CD14-positive monocyte (primary cell): Measurements from ENCODE around the gene CHRNE. TPM values are rescaled to one million over a fixed set of nuclear protein-coding genes. Genes with fewer than 3 reads are reported as not detected.
A peak's percentile ranks its signal among the peaks of the same experiment; 100 is the strongest.

ENCODE experiments used
- DNase-seq, 3 donors: peaks; one replicate each; pipeline ENCODE4 v3.0.0-alpha.2; 2011 to 2022
- H2AFZ ChIP-seq: 2 replicates; pipeline ENCODE4 v1.6.0; 2012; ENCODE audit warnings: mild to moderate bottlenecking, low read depth, low read length, inconsistent platforms; ENCODE audit not compliant: insufficient read depth, poor library complexity, severe bottlenecking
- H3K27ac ChIP-seq, 2 donors: 1 replicate in 1 of 2; 2 replicates in 1 of 2; pipeline ENCODE4 v1.5.1; 2012 to 2013; ENCODE audit warnings: low read length in 2 of 2, control low read depth in 1 of 2, inconsistent platforms in 1 of 2, low read depth in 1 of 2, mild to moderate bottlenecking in 1 of 2
- H3K27me3 ChIP-seq, 2 donors: one replicate each; pipeline versions ENCODE4 v1.6.0 to v1.6.1; 2011 to 2013; ENCODE audit warnings: low read length in 2 of 2; ENCODE audit not compliant: control insufficient read depth in 2 of 2, insufficient read depth in 2 of 2
- H3K36me3 ChIP-seq, 2 donors: replicated peaks in 1 of 2; 1 replicate in 1 of 2; 2 replicates in 1 of 2; pipeline versions ENCODE4 v1.5.1 to v1.6.1; 2012 to 2013; ENCODE audit warnings: low read length in 2 of 2, control low read depth in 1 of 2, inconsistent platforms in 1 of 2, mild to moderate bottlenecking in 1 of 2; ENCODE audit not compliant: insufficient read depth in 2 of 2, control insufficient read depth in 1 of 2
- H3K4me1 ChIP-seq, 2 donors: 1 replicate in 1 of 2; 2 replicates in 1 of 2; pipeline versions ENCODE4 v1.5.1 to v1.6.1; 2012 to 2013; ENCODE audit warnings: low read length in 2 of 2, control low read depth in 1 of 2, inconsistent platforms in 1 of 2, mild to moderate bottlenecking in 1 of 2, moderate library complexity in 1 of 2; ENCODE audit not compliant: insufficient read depth in 2 of 2, control insufficient read depth in 1 of 2
- H3K4me2 ChIP-seq: replicated peaks from 2 replicates; pipeline ENCODE3; 2012; ENCODE audit warnings: low read length, moderate library complexity, mild to moderate bottlenecking; ENCODE audit not compliant: poor library complexity, severe bottlenecking; ENCODE audit errors: extremely low read depth
- H3K4me3 ChIP-seq, 3 experiments: fragments of 200-600 bp in 1 of 3; sonication (generic) in 1 of 3; replicated peaks in 1 of 3; 1 replicate in 2 of 3; 2 replicates in 1 of 3; pipeline ENCODE4 v1.5.1; 2011 to 2013; ENCODE audit warnings: low read length in 3 of 3, mild to moderate bottlenecking in 3 of 3, control low read depth in 2 of 3, low read depth in 2 of 3, inconsistent platforms in 1 of 3, moderate library complexity in 1 of 3
- H3K79me2 ChIP-seq: 2 replicates; pipeline ENCODE4 v1.6.0; 2012; ENCODE audit warnings: mild to moderate bottlenecking, control low read depth, inconsistent platforms, low read length, moderate library complexity; ENCODE audit not compliant: insufficient read depth
- H3K9ac ChIP-seq: 2 replicates; pipeline ENCODE4 v1.6.0; 2017; ENCODE audit warnings: low read length, mild to moderate bottlenecking; ENCODE audit not compliant: insufficient read depth, poor library complexity, severe bottlenecking
- H3K9me3 ChIP-seq, 2 donors: replicated peaks in 1 of 2; 1 replicate in 1 of 2; 2 replicates in 1 of 2; pipeline versions ENCODE4 v1.5.1 to v1.6.1; 2012 to 2013; ENCODE audit warnings: low read length in 2 of 2, control low read depth in 1 of 2; ENCODE audit not compliant: control insufficient read depth in 1 of 2, insufficient read depth in 1 of 2
- H4K20me1 ChIP-seq: 2 replicates; pipeline ENCODE4 v1.6.0; 2012; ENCODE audit warnings: mild to moderate bottlenecking, low read length, control low read depth, moderate library complexity; ENCODE audit not compliant: insufficient read depth
- H3K27ac Mint-ChIP-seq, 7 donors: one replicate each; pipeline ENCODE4 v1.8.0; 2020; ENCODE audit warnings: mild to moderate bottlenecking in 7 of 7, mixed read lengths in 7 of 7, moderate library complexity in 6 of 7, inconsistent platforms in 2 of 7
- H3K27me3 Mint-ChIP-seq, 3 donors: one replicate each; pipeline ENCODE4 v1.8.0; 2021 to 2022; ENCODE audit warnings: low read depth in 3 of 3, mild to moderate bottlenecking in 3 of 3, mixed read lengths in 3 of 3, moderate library complexity in 3 of 3, inconsistent platforms in 1 of 3
- H3K36me3 Mint-ChIP-seq, 2 donors: one replicate each; pipeline ENCODE4 v1.8.0; 2020; ENCODE audit warnings: mixed read lengths in 2 of 2, inconsistent platforms in 1 of 2, mild to moderate bottlenecking in 1 of 2
- H3K4me1 Mint-ChIP-seq: one replicate; pipeline ENCODE4 v1.8.0; 2020; ENCODE audit warnings: mild to moderate bottlenecking, mixed read lengths
- H3K4me3 Mint-ChIP-seq, 2 donors: one replicate each; pipeline ENCODE4 v1.8.0; 2020; ENCODE audit warnings: mild to moderate bottlenecking in 2 of 2, mixed read lengths in 2 of 2, moderate library complexity in 1 of 2
- H3K9me3 Mint-ChIP-seq, 7 donors: one replicate each; pipeline ENCODE4 v1.8.0; 2020 to 2022; ENCODE audit warnings: mixed read lengths in 7 of 7, mild to moderate bottlenecking in 6 of 7, moderate library complexity in 6 of 7, inconsistent platforms in 2 of 7
- WGBS: methylation state at CpG from one replicate; pipeline ENCODE4 v1.1.5; 2013; ENCODE audit warnings: missing lambda C conversion rate; ENCODE audit not compliant: insufficient coverage; 5-methylcytosine and 5-hydroxymethylcytosine counted together
- intact Hi-C, 2 donors: fragments of 100-400 bp; cut with micrococcal nuclease; formaldehyde crosslinking; loops; one replicate each; pipeline versions ENCODE4 v1.15.0 to v1.15.1; 2023
- polyA plus RNA-seq, 3 donors: library from polyadenylated mRNA; depleted of rRNA in 1 of 3; unstranded in 2 of 3; stranded (reverse) in 1 of 3; fragments of 300-500 nt in 2 of 3; fragments of >200 nt in 1 of 3; fragmentation: Illumina TruSeq in 2 of 3; gene quantifications; 1 replicate in 2 of 3; 2 replicates in 1 of 3; pipeline ENCODE4 v1.2.3, GENCODE V29; 2012 to 2021
- TF ChIP-seq, protein P1 (sequence below): fragments of 200-600 bp; IDR thresholded peaks from one replicate; pipeline ENCODE4 v1.8.0; 2022; ENCODE audit warnings: antibody characterized with exemption, mild to moderate bottlenecking

CHRNE gene
- polyA plus RNA-seq, 3 donors, result 0.54 to 12.6 (median 2.1) TPM

DNA sequence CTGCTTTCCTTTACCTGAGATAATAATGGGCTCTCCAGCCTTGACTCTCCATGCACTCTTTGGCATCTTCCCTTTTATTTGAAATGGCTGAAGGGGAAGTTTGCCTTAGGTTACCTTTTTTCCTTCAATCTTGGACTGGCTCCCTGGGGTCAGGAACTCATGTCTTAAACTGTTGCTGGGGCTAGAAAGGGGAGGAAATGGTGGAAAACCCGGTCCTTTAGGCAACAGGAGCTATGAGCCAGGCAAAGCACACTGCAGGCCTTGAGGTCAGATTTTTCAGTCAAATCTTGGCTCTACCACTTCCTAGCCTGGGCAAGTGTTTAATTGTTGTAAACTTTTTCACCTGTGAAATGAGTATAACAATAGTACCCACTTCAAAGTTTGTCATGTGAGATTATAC is 39.6 kb downstream of the CHRNE start:
- Histone ChIP-seq H3K9me3 (no peaks in the 10 kb centered on the region), H4K20me1 (peaks cover 28% of the 10 kb centered on the region), H3K4me2 (no peak overlapping the region), H3K9ac (no peak overlapping the region), H3K79me2 (peaks cover 20% of the 10 kb centered on the region), H3K27ac (no peak overlapping the region), H3K4me1 (peaks cover 5 to 8% of the 10 kb centered on the region in 2 donors), H3K36me3 (peaks cover 12 to 21% of the 10 kb centered on the region in 2 donors), H2AFZ (no peak overlapping the region), H3K4me3 (no peak overlapping the region), H3K27me3 (no peaks in the 10 kb centered on the region)
- H3K27ac Mint-ChIP-seq, result peak overlapping the region in 1 of 7 donors; percentile 59
- H3K4me1 Mint-ChIP-seq, result peaks cover 4% of the 10 kb centered on the region
- peaks cover 24 to 42% of the 10 kb centered on the region in 2 donors for H3K36me3 Mint-ChIP-seq
- DNase-seq, result no peak
- H3K27me3 Mint-ChIP-seq, result peaks cover 0 to 5% (median 0%) of the 10 kb centered on the region in 3 donors
- intact Hi-C loops, result no loop called here
- H3K9me3 Mint-ChIP-seq, result peaks cover 0 to 2% (median 0%) of the 10 kb centered on the region in 7 donors
- H3K4me3 Mint-ChIP-seq, result no peak overlapping the region
- TF ChIP-seq, protein P1, sequence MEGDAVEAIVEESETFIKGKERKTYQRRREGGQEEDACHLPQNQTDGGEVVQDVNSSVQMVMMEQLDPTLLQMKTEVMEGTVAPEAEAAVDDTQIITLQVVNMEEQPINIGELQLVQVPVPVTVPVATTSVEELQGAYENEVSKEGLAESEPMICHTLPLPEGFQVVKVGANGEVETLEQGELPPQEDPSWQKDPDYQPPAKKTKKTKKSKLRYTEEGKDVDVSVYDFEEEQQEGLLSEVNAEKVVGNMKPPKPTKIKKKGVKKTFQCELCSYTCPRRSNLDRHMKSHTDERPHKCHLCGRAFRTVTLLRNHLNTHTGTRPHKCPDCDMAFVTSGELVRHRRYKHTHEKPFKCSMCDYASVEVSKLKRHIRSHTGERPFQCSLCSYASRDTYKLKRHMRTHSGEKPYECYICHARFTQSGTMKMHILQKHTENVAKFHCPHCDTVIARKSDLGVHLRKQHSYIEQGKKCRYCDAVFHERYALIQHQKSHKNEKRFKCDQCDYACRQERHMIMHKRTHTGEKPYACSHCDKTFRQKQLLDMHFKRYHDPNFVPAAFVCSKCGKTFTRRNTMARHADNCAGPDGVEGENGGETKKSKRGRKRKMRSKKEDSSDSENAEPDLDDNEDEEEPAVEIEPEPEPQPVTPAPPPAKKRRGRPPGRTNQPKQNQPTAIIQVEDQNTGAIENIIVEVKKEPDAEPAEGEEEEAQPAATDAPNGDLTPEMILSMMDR, result no peak
- WGBS, result no CpG with 5 or more reads among the region's 1 CpG

DNA sequence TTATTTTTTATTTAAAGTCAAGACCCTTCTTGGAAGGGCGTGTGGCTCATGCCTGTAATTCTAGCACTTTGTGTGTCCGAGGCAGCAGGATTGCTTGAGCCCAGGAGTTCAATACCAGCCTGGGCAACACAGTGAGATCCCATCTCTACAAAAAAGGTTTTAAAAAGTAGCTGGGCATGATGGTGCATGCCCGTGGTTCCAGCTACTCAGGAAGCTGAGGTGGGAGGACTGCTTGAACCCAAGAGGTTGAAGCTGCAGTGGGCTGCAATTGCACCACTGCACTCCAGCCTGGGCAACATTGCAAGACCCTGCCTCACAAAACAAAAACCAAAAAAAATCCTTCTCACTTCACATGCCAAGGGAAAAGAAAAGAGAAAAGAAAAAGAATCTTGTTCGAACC is 40.2 kb downstream of the CHRNE start:
- no peaks in the 10 kb centered on the region for H3K9me3 ChIP-seq
- peaks cover 0 to 5% (median 0%) of the 10 kb centered on the region in 3 donors for H3K27me3 Mint-ChIP-seq
- H3K27me3 ChIP-seq, result no peaks in the 10 kb centered on the region
- peaks cover 25 to 42% of the 10 kb centered on the region in 2 donors for H3K36me3 Mint-ChIP-seq
- intact Hi-C loops, result no loop called here
- peak overlapping the region in 2 of 7 donors; percentile 6 to 20 for H3K27ac Mint-ChIP-seq
- H3K4me2 ChIP-seq, result no peak overlapping the region
- H3K4me3 Mint-ChIP-seq, result no peak overlapping the region
- no peak for DNase-seq
- H3K36me3 ChIP-seq, result peaks cover 12 to 21% of the 10 kb centered on the region in 2 donors
- peaks cover 11 to 14% of the 10 kb centered on the region in 2 donors for H3K4me1 ChIP-seq
- H3K27ac ChIP-seq, result no peak overlapping the region
- peaks cover 9% of the 10 kb centered on the region for H3K4me1 Mint-ChIP-seq
- no peak overlapping the region for H3K4me3 ChIP-seq
- peaks cover 20% of the 10 kb centered on the region for H3K79me2 ChIP-seq
- H3K9me3 Mint-ChIP-seq, result peaks cover 0 to 2% (median 0%) of the 10 kb centered on the region in 7 donors
- no peak overlapping the region for H2AFZ ChIP-seq
- WGBS, result 100% methylated on average over 2 of the region's 4 CpGs
- H4K20me1 ChIP-seq, result peaks cover 33% of the 10 kb centered on the region
- TF ChIP-seq, protein P1, result no peak
- H3K9ac ChIP-seq, result no peak overlapping the region
